Stimulated activated memory B cell treated with anti-CD40 and anti-IgM and Interleukin-4, amounts not matched to agents 10 μg/mL and 1 μg/mL and 100 μg/mL, for 72 hours (primary cell): ENCODE data around the gene MYD88.

Experiments
- ATAC-seq: fragments of 150-1000 bp; cut with Tn5 transposase; 2 replicates; pipeline ENCODE4 v1.10.0; 2021
- H3K27ac Mint-ChIP-seq: one replicate; pipeline ENCODE4 v1.8.0; 2022; ENCODE audit warnings: mild to moderate bottlenecking, mixed read lengths
- H3K27me3 Mint-ChIP-seq: one replicate; pipeline ENCODE4 v1.8.0; 2022; ENCODE audit warnings: mixed read lengths
- H3K36me3 Mint-ChIP-seq: one replicate; pipeline ENCODE4 v1.8.0; 2022; ENCODE audit warnings: mixed read lengths
- H3K4me1 Mint-ChIP-seq: one replicate; pipeline ENCODE4 v1.8.0; 2022; ENCODE audit warnings: mixed read lengths
- H3K4me3 Mint-ChIP-seq: one replicate; pipeline ENCODE4 v1.8.0; 2022; ENCODE audit warnings: mild to moderate bottlenecking, moderate library complexity, mixed read lengths
- H3K9me3 Mint-ChIP-seq: one replicate; pipeline ENCODE4 v1.8.0; 2022; ENCODE audit warnings: mixed read lengths

The MYD88 gene

DNA sequence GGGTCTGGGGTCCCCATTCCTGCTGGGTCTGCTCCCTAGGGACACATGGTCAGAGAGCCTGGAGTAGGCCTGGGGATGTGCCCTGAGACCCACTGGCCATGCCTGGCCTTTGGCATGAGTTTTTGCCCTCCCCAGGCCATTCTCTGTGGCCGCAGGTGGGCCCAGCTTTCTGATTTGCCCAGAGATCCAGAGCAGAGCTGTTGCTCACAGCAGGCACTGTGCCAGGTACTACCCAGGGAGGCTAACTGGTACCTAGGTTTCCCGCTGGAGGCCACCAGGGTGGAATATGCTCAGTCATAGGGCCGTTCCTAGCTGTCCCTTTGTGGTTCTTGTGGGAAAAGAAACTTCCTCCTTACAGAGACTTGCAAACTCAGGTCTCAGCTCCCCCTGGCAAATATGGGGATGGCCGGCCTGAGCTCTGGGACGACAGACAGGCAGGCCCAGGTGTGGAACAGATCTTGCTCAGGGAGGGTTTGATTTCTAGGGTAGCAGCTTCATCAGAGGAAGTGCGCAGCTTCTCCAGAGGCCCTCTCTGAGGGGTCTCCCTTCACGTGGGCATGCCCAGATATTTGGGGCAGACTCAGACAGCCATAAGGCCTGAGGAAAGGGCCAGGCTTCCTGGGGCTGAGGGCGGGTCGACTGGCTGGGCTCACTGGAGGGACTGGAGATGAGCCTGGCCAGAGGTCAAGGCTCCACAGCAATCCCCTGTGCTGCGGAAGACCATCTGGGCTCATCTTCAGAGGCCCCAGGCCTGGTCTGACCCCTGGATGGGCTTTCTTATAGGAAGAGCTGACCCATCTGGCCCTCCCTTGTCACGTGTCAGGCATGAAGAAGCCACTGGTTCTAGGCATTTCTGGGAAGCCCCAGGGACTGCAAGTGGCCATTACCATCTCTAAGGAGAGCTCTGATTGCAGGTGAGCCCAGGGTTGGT is 29.5 kb upstream of the MYD88 start:
- no peak overlapping the region for H3K27ac Mint-ChIP-seq
- no peaks in the 10 kb centered on the region for H3K4me1 Mint-ChIP-seq
- no peak for ATAC-seq
- peaks cover 7% of the 10 kb centered on the region for H3K9me3 Mint-ChIP-seq
- H3K4me3 Mint-ChIP-seq = no peak overlapping the region
- H3K27me3 Mint-ChIP-seq = peaks cover 40% of the 10 kb centered on the region
- peaks cover 13% of the 10 kb centered on the region for H3K36me3 Mint-ChIP-seq

DNA sequence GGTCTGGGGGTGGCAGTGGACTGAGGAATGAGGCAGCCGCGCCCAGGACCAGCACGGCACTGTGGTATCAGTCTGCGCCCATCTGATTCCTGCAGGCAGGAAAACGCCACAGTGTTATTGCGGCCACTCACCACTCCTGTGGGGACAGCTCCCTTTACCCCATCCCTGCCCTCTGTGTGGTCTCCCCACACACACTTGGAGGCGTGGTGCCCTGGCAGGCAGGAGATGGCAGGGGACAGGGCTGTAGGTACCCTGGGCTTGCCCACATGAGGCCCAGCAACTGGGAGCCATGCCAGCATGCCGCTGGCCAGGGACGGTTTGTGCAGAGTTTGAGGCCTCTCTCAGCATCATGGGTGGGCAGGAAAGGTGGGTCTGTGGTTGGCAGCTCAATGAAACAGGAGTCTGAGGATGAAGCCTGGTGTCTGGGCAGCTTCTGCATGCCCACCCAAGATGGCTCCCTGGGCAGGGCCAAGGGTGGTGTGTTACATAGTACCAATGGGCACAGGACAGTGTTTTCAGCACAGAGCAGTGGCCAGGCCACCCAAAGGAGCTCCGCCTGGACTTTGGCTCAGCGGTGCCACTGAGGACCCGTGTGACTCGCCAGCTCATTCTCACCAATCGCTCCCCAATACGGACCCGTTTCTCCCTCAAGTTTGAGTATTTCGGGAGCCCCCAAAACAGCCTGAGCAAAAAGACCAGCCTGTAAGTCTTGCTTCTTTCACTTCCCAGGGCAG is 28.7 kb upstream of the MYD88 start:
- H3K4me1 Mint-ChIP-seq = peaks cover 3% of the 10 kb centered on the region
- no peak overlapping the region for H3K4me3 Mint-ChIP-seq
- H3K27ac Mint-ChIP-seq = no peak overlapping the region
- H3K36me3 Mint-ChIP-seq = peaks cover 12% of the 10 kb centered on the region
- H3K9me3 Mint-ChIP-seq = peaks cover 7% of the 10 kb centered on the region
- ATAC-seq = no peak
- H3K27me3 Mint-ChIP-seq = peaks cover 40% of the 10 kb centered on the region

DNA sequence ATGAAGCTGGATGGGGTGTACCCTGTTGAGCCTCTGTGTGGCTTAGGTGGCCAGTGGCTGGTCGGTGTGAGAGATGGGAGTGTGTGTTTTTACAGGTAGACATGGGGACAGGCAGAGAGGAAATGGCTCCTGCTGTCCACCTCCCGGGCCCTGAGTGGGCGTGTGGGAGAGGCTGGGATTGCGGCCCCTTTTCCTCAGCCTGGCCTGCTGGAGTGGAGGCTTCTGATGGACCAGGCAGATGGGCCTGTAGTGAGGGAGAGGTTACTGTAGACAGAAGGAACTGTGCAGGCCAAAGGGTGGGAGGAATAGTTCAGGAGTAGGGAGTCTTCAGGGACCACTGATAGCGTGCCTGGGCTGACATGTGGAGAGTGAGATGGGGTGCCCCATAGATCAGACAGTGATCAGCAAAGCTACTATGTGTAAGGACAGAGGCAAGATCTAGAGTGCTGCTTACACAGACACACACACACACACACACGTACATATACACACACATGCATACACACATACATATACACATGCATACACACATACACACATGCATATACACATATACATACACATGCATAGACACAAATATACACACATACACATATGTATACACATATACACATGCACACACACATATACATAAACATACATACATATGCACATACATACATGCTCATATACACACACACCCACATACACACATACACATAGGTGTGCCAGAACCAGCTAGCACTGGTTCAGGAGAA is 28.0 kb upstream of the MYD88 start:
- H3K4me1 Mint-ChIP-seq = peaks cover 10% of the 10 kb centered on the region
- peaks cover 40% of the 10 kb centered on the region for H3K27me3 Mint-ChIP-seq
- H3K36me3 Mint-ChIP-seq = peaks cover 5% of the 10 kb centered on the region
- ATAC-seq = no peak
- no peak overlapping the region for H3K4me3 Mint-ChIP-seq
- H3K27ac Mint-ChIP-seq = no peak overlapping the region
- peaks cover 3% of the 10 kb centered on the region for H3K9me3 Mint-ChIP-seq

DNA sequence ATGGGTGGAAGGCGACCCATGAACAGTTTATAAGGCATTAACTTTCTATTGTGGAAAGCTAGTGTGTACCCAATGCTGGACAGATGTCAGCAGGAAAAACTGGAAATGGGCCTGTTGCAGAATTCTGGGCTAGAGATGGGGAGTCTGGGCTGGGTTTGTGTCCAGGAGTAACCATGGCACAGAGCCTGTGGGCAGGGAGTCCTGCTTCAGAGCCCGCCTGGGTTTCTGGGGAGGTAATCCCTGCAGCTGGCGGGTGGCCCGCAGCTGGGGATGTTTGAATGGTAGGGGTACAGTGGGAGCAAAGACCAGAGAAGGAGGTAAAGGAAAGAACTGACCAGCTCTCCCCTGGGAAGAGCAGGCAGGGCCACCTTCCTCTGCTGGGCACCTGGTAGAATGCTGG is 27.3 kb upstream of the MYD88 start:
- Mint-ChIP-seq H3K36me3 (no peaks in the 10 kb centered on the region), H3K4me3 (no peak overlapping the region), H3K27me3 (peaks cover 41% of the 10 kb centered on the region), H3K9me3 (no peaks in the 10 kb centered on the region), H3K27ac (no peak overlapping the region), H3K4me1 (peaks cover 17% of the 10 kb centered on the region)
- ATAC-seq = no peak

DNA sequence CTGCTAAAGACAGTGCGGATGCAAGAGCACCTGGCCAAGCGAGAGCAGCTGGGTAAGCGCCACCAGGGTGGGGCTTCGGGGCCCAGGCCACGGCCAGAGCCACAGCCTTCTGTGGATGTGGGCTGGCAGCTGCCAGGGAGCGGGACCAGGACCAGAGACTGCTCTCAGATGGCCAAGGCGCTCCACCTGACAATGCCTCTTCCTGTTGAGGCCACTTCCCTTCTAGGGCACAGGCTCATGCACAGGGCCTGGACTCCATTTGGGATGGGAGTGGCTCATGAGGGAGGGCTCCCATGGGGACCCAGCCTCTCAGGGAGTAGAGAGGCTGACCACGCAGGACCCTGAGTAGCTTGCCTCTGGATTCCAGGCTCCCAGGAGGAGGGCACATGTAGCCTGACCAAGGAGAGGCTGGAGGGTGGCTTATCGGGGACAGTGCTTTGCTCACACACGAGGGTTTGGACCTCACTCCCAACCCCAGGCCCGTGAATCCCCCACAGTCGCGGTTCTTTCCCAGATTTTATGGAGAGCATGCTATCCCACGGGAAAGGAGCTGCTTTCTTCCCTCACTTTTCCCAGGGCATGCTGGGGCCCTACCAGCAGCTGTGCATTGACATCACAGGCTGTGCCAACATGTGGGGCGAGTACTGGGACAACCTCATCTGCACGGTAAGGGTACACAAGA is 26.6 kb upstream of the MYD88 start:
- H3K4me1 Mint-ChIP-seq = peaks cover 18% of the 10 kb centered on the region
- no peak overlapping the region for H3K27ac Mint-ChIP-seq
- no peaks in the 10 kb centered on the region for H3K36me3 Mint-ChIP-seq
- no peak for ATAC-seq
- peaks cover 36% of the 10 kb centered on the region for H3K27me3 Mint-ChIP-seq
- H3K4me3 Mint-ChIP-seq = no peak overlapping the region
- H3K9me3 Mint-ChIP-seq = no peaks in the 10 kb centered on the region

DNA sequence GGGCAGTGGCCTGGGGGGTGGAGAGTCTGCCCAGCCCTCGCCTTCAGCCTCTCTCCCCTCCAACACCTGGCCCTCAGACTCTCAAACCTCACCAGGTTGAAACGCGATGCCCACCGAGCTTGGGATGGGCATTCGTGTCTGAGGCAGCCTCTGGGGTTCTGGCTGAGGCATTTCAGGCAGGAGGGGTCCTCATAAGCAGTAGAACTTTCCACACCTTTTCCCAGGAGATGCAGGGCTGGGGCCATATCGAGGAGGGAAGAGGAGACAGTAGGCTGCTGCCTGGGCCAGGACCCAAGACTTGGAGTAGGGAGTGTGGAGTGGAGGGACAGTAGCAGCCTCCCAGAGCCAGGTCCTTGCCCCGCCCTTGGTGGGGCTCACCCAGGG is 26.1 kb upstream of the MYD88 start:
- Mint-ChIP-seq H3K4me3 (no peak overlapping the region), H3K27ac (no peak overlapping the region), H3K27me3 (peaks cover 30% of the 10 kb centered on the region), H3K4me1 (peaks cover 18% of the 10 kb centered on the region), H3K9me3 (no peaks in the 10 kb centered on the region), H3K36me3 (no peaks in the 10 kb centered on the region)
- ATAC-seq = no peak

DNA sequence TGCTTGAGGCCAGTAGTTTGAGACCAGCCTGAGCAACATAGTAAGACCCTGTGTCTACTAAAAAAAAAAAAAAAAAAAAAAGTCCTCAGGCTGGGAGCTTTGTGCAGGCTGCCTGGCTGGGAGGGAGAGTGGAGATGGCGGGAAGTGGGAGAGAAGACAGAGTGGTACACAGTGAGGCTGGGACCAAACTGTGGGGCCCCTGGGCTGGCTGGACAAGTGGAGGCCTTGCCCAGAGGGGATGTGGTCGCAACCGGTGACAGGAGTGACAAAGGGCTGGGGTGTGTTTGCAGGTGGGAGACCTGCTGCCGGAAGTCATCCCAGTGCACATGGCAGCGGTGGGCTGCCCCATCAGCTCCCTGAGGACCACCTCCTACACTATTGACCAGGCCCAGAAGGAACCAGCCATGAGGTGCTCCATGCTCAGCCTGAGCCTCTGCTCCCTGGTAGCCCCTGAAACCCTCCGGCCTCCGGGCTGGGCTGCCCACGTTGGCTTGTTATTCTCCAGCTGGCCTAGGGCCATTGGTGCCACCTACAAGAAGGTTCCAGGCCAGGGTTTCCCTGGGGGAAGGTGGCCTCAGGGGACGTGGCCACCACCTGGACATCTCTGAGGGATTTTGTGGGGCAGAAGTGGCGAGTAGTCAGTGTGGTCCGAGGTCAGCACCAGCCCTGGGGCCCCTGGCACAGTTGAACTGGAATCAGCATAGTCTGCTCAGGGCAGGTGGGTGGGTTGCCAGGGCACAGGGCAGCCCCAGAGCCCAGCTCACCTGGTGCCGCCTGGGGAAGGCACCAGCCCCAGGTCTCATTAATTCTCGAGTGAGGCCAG is 24.2 kb upstream of the MYD88 start:
- peaks cover 18% of the 10 kb centered on the region for H3K4me1 Mint-ChIP-seq
- no peaks in the 10 kb centered on the region for H3K9me3 Mint-ChIP-seq
- peaks cover 8% of the 10 kb centered on the region for H3K36me3 Mint-ChIP-seq
- ATAC-seq = no peak
- peaks cover 15% of the 10 kb centered on the region for H3K27me3 Mint-ChIP-seq
- no peak overlapping the region for H3K27ac Mint-ChIP-seq
- H3K4me3 Mint-ChIP-seq = no peak overlapping the region

DNA sequence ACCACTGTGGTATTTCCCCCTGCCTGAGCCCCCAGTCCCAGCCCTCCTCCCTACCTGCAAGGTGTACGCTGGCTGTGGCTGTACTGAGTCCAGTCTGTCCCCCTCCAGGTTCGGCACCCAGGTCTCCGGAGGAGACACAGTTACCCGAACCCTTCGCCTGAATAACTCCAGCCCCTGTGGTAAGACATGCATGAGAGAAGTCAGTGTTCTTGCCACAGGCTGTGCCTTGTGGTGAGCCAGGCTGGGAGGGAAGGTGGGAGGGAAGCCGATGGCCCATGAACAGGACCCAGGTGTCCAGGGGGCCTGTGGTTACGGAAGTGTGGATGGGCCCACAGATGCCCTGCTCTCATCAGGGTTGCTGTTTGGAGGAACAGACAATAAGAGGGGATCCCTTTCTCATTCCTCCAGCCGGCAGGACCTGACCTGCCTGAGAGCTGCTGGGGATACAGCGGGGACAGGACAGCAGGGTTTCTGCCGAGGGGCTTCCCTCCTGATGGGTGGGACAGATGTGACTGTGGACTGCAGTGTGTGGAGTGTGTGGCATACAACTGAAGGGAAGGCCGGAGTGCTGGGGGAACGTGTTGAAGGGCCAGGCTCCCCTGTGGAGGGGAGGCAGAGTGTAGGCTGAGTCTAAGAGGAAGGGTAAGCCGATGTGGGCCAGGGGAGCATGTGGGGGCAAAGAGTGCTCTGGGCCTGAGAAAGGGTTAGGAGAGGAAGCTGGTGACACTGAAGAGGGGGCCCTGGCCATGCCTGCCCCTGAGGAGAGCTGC is 23.4 kb upstream of the MYD88 start:
- Mint-ChIP-seq H3K36me3 (peaks cover 15% of the 10 kb centered on the region), H3K27me3 (peaks cover 15% of the 10 kb centered on the region), H3K9me3 (no peaks in the 10 kb centered on the region), H3K4me1 (peaks cover 18% of the 10 kb centered on the region), H3K27ac (peak overlapping the region; percentile 1), H3K4me3 (no peak overlapping the region)
- ATAC-seq = peak; percentile 29

DNA sequence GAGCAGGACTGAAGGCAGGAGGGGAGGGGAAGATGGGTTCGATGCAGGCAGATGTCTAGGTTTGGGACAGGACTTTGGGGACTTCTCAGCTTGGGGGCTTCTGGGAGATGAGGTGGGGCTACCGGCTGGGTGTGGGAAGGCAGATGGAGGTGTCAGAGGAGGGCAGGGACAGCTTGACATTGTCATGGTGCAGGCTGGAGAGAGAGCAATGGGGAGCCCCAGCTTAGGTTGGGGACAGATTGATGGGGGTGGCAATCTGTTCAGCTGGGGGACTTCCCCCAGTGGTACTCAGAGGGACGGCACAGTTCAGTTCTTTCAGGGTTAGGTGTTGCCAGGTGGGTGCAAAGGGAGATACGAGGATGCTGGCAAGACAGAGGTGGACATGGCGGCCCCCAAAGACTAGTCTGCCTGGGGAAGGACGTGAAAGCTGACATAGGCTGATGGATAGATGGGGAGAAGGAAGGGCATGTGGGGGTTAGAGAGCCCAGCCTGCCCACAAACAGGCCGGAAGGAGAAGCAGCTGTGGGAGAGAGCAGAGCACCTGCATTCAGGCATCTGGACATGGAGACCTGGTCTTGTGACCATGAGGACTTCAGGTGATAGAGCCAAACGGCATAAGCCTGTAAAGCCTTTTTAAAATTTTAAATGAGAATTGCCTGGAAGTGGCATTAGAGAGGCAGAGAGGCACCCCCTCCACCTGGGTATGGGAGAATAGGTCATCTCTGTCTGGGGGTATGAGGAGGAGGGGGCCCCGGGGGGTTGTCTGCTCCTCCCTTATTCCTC is 22.6 kb upstream of the MYD88 start:
- peak; percentile 28 for ATAC-seq
- Mint-ChIP-seq H3K36me3 (peaks cover 23% of the 10 kb centered on the region), H3K4me3 (no peak overlapping the region), H3K27me3 (peaks cover 15% of the 10 kb centered on the region), H3K27ac (peak overlapping the region; percentile 1), H3K9me3 (no peaks in the 10 kb centered on the region), H3K4me1 (peaks cover 18% of the 10 kb centered on the region)

DNA sequence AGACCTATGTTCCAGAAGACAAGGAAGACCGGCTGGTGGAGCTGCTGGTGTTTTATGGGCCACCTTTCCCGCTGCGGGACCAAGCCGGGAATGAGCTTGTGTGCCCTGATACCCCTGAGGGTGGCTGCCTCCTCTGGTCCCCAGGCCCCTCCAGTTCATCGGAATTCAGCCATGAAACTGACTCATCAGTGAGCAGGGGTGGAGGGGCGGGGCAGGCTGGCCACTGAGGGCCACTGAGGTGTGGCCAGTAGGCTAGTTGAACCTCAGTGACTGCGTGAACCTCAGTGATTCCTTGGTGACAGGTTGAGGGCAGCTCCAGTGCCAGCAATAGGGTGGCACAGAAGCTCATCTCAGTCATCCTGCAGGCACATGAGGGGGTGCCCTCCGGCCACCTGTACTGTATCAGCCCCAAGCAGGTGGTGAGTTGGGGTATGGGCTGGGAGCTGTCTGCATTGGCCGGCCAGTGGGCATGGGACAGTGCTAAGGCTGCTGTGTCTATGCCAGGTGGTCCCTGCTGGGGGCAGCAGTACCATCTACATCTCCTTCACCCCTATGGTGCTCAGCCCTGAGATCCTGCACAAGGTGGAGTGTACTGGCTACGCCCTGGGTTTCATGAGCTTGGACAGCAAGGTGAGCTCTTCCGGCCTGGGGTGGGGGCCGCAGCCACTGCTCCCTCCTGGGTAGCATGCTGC is 21.8 kb upstream of the MYD88 start:
- Mint-ChIP-seq H3K4me3 (no peak overlapping the region), H3K27ac (no peak overlapping the region), H3K9me3 (no peaks in the 10 kb centered on the region), H3K36me3 (peaks cover 26% of the 10 kb centered on the region), H3K4me1 (peaks cover 18% of the 10 kb centered on the region), H3K27me3 (peaks cover 15% of the 10 kb centered on the region)
- ATAC-seq = no peak

DNA sequence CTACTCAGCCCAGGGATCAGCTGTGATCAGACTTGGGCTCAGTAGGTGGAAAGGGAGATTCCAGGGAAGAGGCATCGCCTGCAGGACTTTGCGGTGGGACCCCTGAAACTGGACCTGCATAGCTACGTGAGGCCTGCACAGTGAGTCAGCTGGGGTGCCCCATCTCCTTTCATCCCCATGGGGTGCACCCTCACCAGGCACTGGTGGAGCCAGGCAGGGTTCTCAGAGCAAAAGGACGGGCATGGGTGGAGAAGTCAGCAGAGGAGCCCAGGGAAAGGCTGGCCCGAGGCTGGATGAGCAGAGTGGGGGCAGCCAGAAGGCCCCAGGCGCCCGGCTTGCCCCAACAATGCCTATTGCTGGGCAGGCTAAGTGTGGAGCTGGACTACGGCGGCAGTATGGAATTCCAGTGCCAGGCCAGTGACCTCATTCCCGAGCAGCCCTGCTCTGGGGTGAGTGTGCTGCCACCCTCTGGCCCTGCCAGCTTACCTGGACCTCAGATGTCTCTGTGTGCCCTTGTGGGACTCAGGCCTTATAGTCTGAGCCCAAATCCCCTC is 21.2 kb upstream of the MYD88 start:
- Mint-ChIP-seq H3K4me1 (peaks cover 18% of the 10 kb centered on the region), H3K27me3 (peaks cover 15% of the 10 kb centered on the region), H3K9me3 (no peaks in the 10 kb centered on the region)

DNA sequence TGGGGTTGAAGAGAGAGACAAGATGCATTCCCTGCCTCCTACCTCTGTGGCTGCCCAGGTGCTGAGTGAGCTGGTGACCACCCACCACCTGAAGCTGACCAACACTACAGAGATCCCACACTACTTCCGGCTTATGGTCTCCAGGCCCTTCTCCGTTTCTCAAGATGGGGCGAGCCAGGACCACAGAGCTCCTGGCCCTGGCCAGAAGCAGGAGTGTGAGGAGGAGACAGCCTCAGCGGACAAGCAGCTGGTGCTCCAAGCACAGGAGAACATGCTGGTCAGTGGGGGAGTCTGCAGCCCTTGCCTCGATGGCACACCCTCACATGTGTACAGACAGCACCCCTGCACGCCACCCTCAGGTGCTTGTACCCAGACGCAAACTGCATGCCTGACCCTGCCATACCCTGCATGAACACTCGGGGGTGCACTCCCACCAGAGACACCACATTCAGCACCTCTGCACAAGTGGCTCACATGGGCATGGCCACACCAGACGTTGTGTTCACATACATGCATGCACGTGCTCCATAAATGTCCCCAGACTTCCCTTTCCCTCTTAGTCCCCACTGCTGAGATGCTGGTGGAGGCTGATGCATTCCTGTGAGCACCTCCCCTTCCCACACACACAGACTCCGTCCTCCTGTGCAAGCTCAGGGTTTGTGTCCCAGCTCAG is 20.6 kb upstream of the MYD88 start:
- Mint-ChIP-seq H3K4me1 (peaks cover 18% of the 10 kb centered on the region), H3K9me3 (no peaks in the 10 kb centered on the region), H3K36me3 (peaks cover 39% of the 10 kb centered on the region), H3K27ac (no peak overlapping the region), H3K27me3 (peaks cover 15% of the 10 kb centered on the region), H3K4me3 (no peak overlapping the region)
- ATAC-seq = peak; percentile 72

More for the DNA sequence above, 21.2 kb upstream of the MYD88 start:
- ATAC-seq = no peak
- Mint-ChIP-seq H3K36me3 (peaks cover 32% of the 10 kb centered on the region), H3K4me3 (no peak overlapping the region), H3K27ac (no peak overlapping the region)
